ENCODE measurements around the gene CHRNA1. TPM values are rescaled to one million over a fixed set of nuclear protein-coding genes. Genes with fewer than 3 reads are reported as not detected.
A peak's percentile ranks its signal among the peaks of the same experiment; 100 is the strongest.

CHRNA1 gene
- total and polyA plus RNA-seq, 2 experiments from 2014 or later: 0.16 TPM; not detected in 1

DNA sequence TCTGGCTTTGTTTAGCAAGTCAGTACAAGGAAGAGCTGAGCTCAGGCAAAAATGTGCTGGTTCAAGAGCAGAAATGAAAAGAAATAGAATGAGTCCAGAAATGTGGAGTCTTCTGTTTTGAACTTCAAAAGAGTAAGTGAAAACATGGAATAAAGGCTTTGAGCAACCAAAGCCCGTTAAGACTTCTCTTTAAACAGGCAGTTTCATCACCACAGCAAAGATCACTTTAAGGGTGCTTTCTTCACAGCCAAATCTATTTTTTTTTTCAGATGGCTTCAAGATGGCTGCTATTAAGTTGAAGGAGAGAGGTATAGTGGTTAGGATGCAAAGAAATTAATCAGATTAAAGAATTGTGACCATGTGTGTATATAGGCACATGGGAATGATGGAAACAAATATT lies 2.0 kb upstream of the CHRNA1 start:
- no peaks in the 10 kb centered on the region for H3K4me1 ChIP-seq (ENCODE audit: insufficient read depth)
- H3K27me3 ChIP-seq (replicated peaks; ENCODE audit: insufficient read depth): no peaks in the 10 kb centered on the region
- no peak overlapping the region for H3K4me2 ChIP-seq (ENCODE audit: unreplicated experiment)
- peak overlapping the region; percentile 20; the same call in 1 of the 2 replicates for H2AFZ ChIP-seq
- no peak for TF ChIP-seq EZH2 (IDR thresholded peaks at IDR 0.05; ENCODE audit: insufficient read depth, poor library complexity, severe bottlenecking)
- H3F3A ChIP-seq (ENCODE audit: insufficient read depth): no peaks in the 10 kb centered on the region
- H3K9ac ChIP-seq: no peak overlapping the region
- H3K9me2 ChIP-seq (ENCODE audit: insufficient read depth): no peaks in the 10 kb centered on the region
- no peak overlapping the region for H3K4me3 ChIP-seq
- in situ Hi-C loops (cut with MboI): no loop called here
- no peak for DNase-seq
- no peaks in the 10 kb centered on the region for H3K36me3 ChIP-seq (ENCODE audit: low read depth)
- H3K79me2 ChIP-seq (ENCODE audit: insufficient read depth): no peaks in the 10 kb centered on the region
- no peaks in the 10 kb centered on the region for H3K9me3 ChIP-seq (ENCODE audit: low read depth)
- H3K27ac ChIP-seq: no peak overlapping the region
- 26 to 53% methylated on average over 1 of the region's 1 CpG for WGBS, 2 experiments (ENCODE audit: low coverage in 1 of 2, low lambda C conversion rate in 2 of 2, missing lambda C conversion rate in 2 of 2)
- H4K20me1 ChIP-seq (ENCODE audit: insufficient read depth): no peaks in the 10 kb centered on the region

DNA sequence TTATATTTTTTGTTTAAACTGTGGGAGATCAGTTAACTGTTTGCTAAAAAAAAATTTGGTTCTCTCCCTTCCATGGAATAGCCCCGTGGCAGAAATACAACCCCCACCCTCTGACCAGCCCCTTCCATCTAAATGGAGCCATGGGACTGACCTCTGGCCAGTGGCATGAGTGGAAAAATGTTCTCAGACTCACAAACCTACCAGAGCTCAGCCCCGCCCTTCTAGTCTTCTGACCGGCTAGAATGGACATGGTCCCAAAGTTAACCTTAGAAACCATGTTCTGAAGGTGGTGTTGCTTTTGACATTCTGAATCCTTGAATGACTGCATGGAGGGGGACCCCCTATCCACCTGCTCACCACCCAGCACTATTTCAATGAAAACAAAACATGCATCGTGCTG lies 1.3 kb upstream of the CHRNA1 start:
- H3K9ac ChIP-seq: no peak overlapping the region
- no peaks in the 10 kb centered on the region for H4K20me1 ChIP-seq (ENCODE audit: insufficient read depth)
- in situ Hi-C loops (cut with MboI): no loop called here
- H3K4me1 ChIP-seq (ENCODE audit: insufficient read depth): no peaks in the 10 kb centered on the region
- H3K4me2 ChIP-seq (ENCODE audit: unreplicated experiment): no peak overlapping the region
- no peaks in the 10 kb centered on the region for H3K27me3 ChIP-seq (replicated peaks; ENCODE audit: insufficient read depth)
- no peak overlapping the region for H3K4me3 ChIP-seq
- DNase-seq: no peak
- no peak overlapping the region for H3K27ac ChIP-seq
- H3K9me2 ChIP-seq (ENCODE audit: insufficient read depth): no peaks in the 10 kb centered on the region
- H3K36me3 ChIP-seq (ENCODE audit: low read depth): no peaks in the 10 kb centered on the region
- 0 out of 2 replicates have a peak overlapping the region, but pooled peaks have one; percentile 19 for H2AFZ ChIP-seq
- WGBS, 2 experiments (ENCODE audit: low coverage in 1 of 2, low lambda C conversion rate in 2 of 2, missing lambda C conversion rate in 2 of 2): 41 to 50% methylated on average over 4 of the region's 4 CpGs
- no peaks in the 10 kb centered on the region for H3F3A ChIP-seq (ENCODE audit: insufficient read depth)
- H3K9me3 ChIP-seq (ENCODE audit: low read depth): no peaks in the 10 kb centered on the region
- TF ChIP-seq EZH2phosphoT487 (IDR thresholded peaks at IDR 0.05; ENCODE audit: insufficient read depth, low read depth) (no peak), EZH2 (IDR thresholded peaks at IDR 0.05; ENCODE audit: insufficient read depth, poor library complexity, severe bottlenecking) (no peak)
- no peaks in the 10 kb centered on the region for H3K79me2 ChIP-seq (ENCODE audit: insufficient read depth)

DNA sequence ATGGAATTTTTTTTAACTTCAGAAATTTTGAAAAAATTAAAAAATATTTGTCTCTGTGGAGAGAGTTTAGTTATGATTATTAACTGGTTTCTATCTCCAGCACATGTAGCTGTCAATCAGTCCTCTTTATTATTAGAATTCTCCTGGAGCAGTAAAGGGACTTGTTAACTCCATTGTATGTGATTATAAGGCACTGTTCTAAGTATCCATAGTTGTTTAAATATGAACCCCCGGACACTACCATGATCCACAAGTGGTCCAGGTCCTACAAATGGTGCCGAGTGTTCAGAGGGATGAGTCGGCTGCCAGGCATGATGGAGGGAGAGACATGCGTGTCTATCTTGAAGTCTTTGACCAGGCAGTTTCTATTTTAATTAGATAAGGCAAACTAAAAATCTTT lies 492 bp downstream of the CHRNA1 start:
- 90 to 96% methylated on average over 4 of the region's 4 CpGs for WGBS, 2 experiments (ENCODE audit: low coverage in 1 of 2, low lambda C conversion rate in 2 of 2, missing lambda C conversion rate in 2 of 2)
- in situ Hi-C loops (cut with MboI): no loop called here
- Histone ChIP-seq H2AFZ (no peak overlapping the region), H3K36me3 (ENCODE audit: low read depth) (no peaks in the 10 kb centered on the region), H3K27ac (no peak overlapping the region), H3K4me3 (no peak overlapping the region), H3K79me2 (ENCODE audit: insufficient read depth) (no peaks in the 10 kb centered on the region), H3K9me2 (ENCODE audit: insufficient read depth) (no peaks in the 10 kb centered on the region), H3K9me3 (ENCODE audit: low read depth) (no peaks in the 10 kb centered on the region), H3K4me1 (ENCODE audit: insufficient read depth) (no peaks in the 10 kb centered on the region), H3F3A (ENCODE audit: insufficient read depth) (no peaks in the 10 kb centered on the region), H3K9ac (no peak overlapping the region), H3K4me2 (ENCODE audit: unreplicated experiment) (no peak overlapping the region), H4K20me1 (ENCODE audit: insufficient read depth) (no peaks in the 10 kb centered on the region), H3K27me3 (replicated peaks; ENCODE audit: insufficient read depth) (no peaks in the 10 kb centered on the region)
- DNase-seq: no peak
- TF ChIP-seq EZH2phosphoT487 (IDR thresholded peaks at IDR 0.05; ENCODE audit: insufficient read depth, low read depth): no peak
- TF ChIP-seq EZH2 (IDR thresholded peaks at IDR 0.05; ENCODE audit: insufficient read depth, poor library complexity, severe bottlenecking): no peak

DNA sequence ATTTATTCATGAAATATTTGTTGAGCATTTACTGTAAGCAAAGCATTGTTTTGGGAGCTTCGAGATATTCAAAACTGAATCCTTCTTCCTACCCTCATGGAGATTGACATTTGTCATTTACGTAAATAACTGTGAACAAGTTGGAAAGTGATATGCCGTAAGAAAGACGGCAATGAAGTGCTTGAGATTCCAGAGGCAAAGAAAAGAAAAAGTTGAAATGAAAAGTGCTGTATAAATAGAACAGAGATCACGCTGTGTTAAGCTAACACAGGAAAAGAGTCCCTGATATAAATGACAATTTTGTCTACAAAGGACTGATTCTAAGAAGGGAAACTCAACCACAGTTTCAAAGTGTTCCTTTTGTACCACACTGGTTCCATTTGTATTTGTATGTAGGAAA lies 1.8 kb downstream of the CHRNA1 start:
- 95 to 97% methylated on average over 5 of the region's 5 CpGs for WGBS, 2 experiments (ENCODE audit: low coverage in 1 of 2, low lambda C conversion rate in 2 of 2, missing lambda C conversion rate in 2 of 2)

DNA sequence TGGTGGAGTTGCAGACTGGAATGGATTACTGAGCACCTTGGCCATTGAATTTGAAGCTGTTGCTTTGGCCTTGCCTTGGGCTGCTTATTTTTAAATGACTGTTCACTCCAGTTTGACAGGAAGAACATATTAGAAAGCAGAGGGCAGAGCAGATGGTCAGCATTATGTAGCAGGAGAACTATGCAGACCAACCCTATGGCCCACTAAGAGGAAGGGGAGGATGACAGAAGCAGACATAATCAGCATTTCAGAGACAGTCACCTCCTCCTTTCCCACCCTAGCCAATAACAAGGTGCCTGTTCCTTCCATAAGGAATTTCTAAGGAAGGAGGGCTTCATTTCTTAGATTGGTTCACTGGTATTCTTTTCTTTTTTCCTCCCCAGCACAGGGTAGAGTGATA lies 2.4 kb downstream of the CHRNA1 start:
- in situ Hi-C loops (cut with MboI): no loop called here
- no peaks in the 10 kb centered on the region for H3K4me1 ChIP-seq (ENCODE audit: insufficient read depth)
- TF ChIP-seq EZH2 (IDR thresholded peaks at IDR 0.05; ENCODE audit: insufficient read depth, poor library complexity, severe bottlenecking): no peak
- no peak for TF ChIP-seq EZH2phosphoT487 (IDR thresholded peaks at IDR 0.05; ENCODE audit: insufficient read depth, low read depth)
- H3K9ac ChIP-seq: no peak overlapping the region
- H3K79me2 ChIP-seq (ENCODE audit: insufficient read depth): no peaks in the 10 kb centered on the region
- H3K27ac ChIP-seq: no peak overlapping the region
- no peaks in the 10 kb centered on the region for H3K27me3 ChIP-seq (replicated peaks; ENCODE audit: insufficient read depth)
- DNase-seq: no peak
- no peaks in the 10 kb centered on the region for H4K20me1 ChIP-seq (ENCODE audit: insufficient read depth)
- no peak overlapping the region for H3K4me3 ChIP-seq
- H2AFZ ChIP-seq: no peak overlapping the region
- no peaks in the 10 kb centered on the region for H3F3A ChIP-seq (ENCODE audit: insufficient read depth)
- no peak overlapping the region for H3K4me2 ChIP-seq (ENCODE audit: unreplicated experiment)
- H3K9me3 ChIP-seq (ENCODE audit: low read depth): no peaks in the 10 kb centered on the region
- no peaks in the 10 kb centered on the region for H3K9me2 ChIP-seq (ENCODE audit: insufficient read depth)
- H3K36me3 ChIP-seq (ENCODE audit: low read depth): no peaks in the 10 kb centered on the region

More for the DNA sequence above, 1.8 kb downstream of the CHRNA1 start:
- Histone ChIP-seq H3F3A (ENCODE audit: insufficient read depth) (no peaks in the 10 kb centered on the region), H3K9me2 (ENCODE audit: insufficient read depth) (no peaks in the 10 kb centered on the region), H3K36me3 (ENCODE audit: low read depth) (no peaks in the 10 kb centered on the region), H3K27me3 (replicated peaks; ENCODE audit: insufficient read depth) (no peaks in the 10 kb centered on the region), H4K20me1 (ENCODE audit: insufficient read depth) (no peaks in the 10 kb centered on the region), H3K9ac (no peak overlapping the region), H3K4me1 (ENCODE audit: insufficient read depth) (no peaks in the 10 kb centered on the region), H3K79me2 (ENCODE audit: insufficient read depth) (no peaks in the 10 kb centered on the region), H2AFZ (no peak overlapping the region), H3K4me3 (no peak overlapping the region), H3K27ac (no peak overlapping the region), H3K4me2 (ENCODE audit: unreplicated experiment) (no peak overlapping the region), H3K9me3 (ENCODE audit: low read depth) (no peaks in the 10 kb centered on the region)
- in situ Hi-C loops (cut with MboI): no loop called here
- TF ChIP-seq EZH2phosphoT487 (IDR thresholded peaks at IDR 0.05; ENCODE audit: insufficient read depth, low read depth): no peak
- DNase-seq: no peak

Measured in GM23248 (cell line).